ENCODE measurements around the gene SLC15A4.
A peak's percentile ranks its signal among the peaks of the same experiment; 100 is the strongest.

The SLC15A4 gene

DNA sequence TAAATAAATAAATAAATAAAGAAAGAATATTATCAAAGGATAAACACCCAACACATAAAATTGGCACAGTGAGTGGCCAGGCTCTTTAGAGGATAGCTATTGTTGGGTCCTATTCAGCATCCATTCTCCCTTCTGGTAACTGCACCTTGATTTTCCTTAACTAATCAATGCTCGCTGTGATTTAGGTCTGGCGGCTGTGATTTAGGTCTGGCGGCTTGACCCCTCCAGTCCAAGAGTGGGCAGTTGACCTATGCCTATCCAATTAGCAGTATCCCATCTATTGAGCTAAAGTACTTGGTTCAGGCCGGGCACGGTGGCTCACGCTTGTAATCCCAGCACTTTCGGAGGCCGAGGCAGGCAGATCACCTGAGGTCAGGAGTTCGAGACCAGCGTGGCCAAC, 9.7 kb upstream of the SLC15A4 start:
- in situ Hi-C loops (cut with HindIII; ENCODE audit: low pct_unique_long_range_greater_than_20kb, low sequenced_read_pairs): no loop called here
- no peak for TF ChIP-seq JUND (IDR thresholded peaks at IDR 0.05; ENCODE audit: low read depth)
- DNase-seq (ENCODE audit: low read depth in 1 of 2, low spot score in 1 of 2): no peak

GRCh38 chr12:128830505-128830893, 6.7 kb upstream of the SLC15A4 start:
- TF ChIP-seq JUND (IDR thresholded peaks at IDR 0.05; ENCODE audit: low read depth): no peak
- no peak for DNase-seq (ENCODE audit: low read depth in 1 of 2, low spot score in 1 of 2)
- in situ Hi-C loops (cut with HindIII; ENCODE audit: low pct_unique_long_range_greater_than_20kb, low sequenced_read_pairs): no loop called here

GRCh38 chr12:128829861-128830504, 6.2 kb upstream of the SLC15A4 start:
- in situ Hi-C loops (cut with HindIII; ENCODE audit: low pct_unique_long_range_greater_than_20kb, low sequenced_read_pairs): no loop called here

DNA sequence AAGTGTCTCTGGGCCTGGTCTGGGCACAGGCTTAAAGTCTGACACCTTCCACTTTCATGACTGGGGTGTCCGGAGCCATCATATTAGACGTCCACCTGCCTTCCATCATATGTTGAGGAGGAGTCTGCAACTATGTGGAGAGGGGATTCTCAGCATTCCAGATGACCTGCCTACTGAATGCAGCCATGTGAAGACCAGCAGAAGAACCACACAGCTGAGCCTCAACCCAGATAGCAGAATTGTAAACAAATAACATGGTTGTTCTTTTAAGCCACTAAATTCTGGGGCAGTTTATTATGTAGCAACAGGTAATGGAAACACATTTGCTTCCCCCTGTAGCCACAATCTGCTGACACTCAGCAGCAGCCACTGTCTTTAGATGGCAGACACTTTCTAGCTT, 4.0 kb upstream of the SLC15A4 start:
- in situ Hi-C loops (cut with HindIII; ENCODE audit: low pct_unique_long_range_greater_than_20kb, low sequenced_read_pairs): no loop called here

More at GRCh38 chr12:128829861-128830504, 6.2 kb upstream of the SLC15A4 start:
- no peak for TF ChIP-seq JUND (IDR thresholded peaks at IDR 0.05; ENCODE audit: low read depth)
- no peak for DNase-seq (ENCODE audit: low read depth in 1 of 2, low spot score in 1 of 2)

GRCh38 chr12:128825835-128826234, 2.1 kb upstream of the SLC15A4 start:
- TF ChIP-seq JUND (IDR thresholded peaks at IDR 0.05; ENCODE audit: low read depth): no peak
- in situ Hi-C loops (cut with HindIII; ENCODE audit: low pct_unique_long_range_greater_than_20kb, low sequenced_read_pairs): no loop called here
- no peak for DNase-seq (ENCODE audit: low read depth in 1 of 2, low spot score in 1 of 2)

More for the DNA sequence above, 4.0 kb upstream of the SLC15A4 start:
- DNase-seq (ENCODE audit: low read depth in 1 of 2, low spot score in 1 of 2): no peak
- TF ChIP-seq JUND (IDR thresholded peaks at IDR 0.05; ENCODE audit: low read depth): no peak

DNA sequence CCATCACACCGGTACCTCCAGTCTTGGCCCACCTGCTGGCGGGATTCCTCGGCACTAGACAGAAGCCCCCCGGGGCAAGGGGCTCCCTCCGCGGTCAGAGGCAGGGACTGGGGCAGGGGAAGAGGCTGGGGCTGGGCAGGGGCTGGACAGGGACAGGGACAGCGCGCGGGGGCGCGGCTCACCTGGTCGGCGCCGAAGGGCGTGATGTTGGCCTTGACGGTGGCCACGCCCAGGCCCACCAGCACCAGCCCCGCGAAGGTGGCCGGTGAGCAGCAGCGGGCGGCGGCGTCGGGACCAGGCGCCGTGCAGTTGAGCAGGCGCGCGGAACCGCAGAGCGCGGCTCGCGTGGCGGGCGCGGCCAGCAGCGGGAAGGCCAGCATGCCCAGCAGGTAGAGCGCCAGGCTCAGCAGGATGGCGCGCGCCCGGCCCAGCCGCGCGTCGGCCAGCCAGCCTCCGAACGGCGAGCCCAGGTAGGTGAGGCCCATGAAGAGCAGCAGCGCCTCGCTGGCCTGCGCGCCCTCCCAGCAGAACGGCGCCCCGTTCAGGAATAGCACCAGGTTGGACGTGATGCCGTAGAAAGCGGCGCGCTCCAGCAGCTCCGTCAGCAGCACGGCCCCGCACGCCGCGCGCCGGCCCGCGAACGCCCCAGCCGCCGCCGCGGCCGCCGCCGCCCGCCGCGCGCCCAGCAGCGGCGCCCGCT, 392 bp downstream of the SLC15A4 start:
- TF ChIP-seq JUND (IDR thresholded peaks at IDR 0.05; ENCODE audit: low read depth): no peak
- DNase-seq (ENCODE audit: low read depth in 1 of 2, low spot score in 1 of 2): peak; percentile 57 to 64
- in situ Hi-C loops (cut with HindIII; ENCODE audit: low pct_unique_long_range_greater_than_20kb, low sequenced_read_pairs): no loop called here

DNA sequence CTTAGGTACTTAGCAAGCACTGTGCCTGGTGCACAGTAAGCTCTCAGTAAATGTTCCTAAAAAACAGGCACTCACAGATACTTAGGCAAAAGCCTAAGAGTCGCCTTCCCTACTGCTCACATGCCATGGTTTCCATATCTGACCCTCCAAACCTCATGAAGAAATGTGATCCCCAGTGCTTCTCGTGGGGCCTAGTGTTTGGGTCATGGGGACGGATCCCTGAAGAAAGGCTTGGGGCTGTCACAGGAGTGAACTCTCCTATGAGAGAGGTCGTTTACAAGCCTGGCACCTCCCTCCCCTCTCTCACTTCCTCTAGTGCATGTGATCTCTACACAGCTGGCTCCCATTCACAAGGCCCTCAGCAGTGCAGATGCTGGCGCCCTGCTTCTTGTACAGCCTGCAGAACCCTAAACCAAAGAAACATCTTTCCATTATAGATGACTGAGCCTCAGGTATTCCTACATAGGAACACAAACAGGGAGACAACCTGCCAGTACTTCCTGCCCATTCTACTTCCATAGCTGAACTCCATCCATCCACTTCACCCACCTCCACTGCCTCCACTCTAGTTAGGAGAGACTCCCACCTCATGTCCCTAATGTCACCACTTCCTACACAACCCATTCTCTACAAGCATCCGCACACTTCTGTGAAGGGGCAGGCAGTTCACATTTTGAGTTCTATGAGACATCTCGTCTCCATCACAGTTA, 2.9 kb downstream of the SLC15A4 start:
- in situ Hi-C loops (cut with HindIII; ENCODE audit: low pct_unique_long_range_greater_than_20kb, low sequenced_read_pairs): no loop called here
- no peak for TF ChIP-seq JUND (IDR thresholded peaks at IDR 0.05; ENCODE audit: low read depth)
- no peak for DNase-seq (ENCODE audit: low read depth in 1 of 2, low spot score in 1 of 2)

GRCh38 chr12:128820253-128820652, 3.5 kb downstream of the SLC15A4 start:
- no peak for DNase-seq (ENCODE audit: low read depth in 1 of 2, low spot score in 1 of 2)
- TF ChIP-seq JUND (IDR thresholded peaks at IDR 0.05; ENCODE audit: low read depth): no peak
- in situ Hi-C loops (cut with HindIII; ENCODE audit: low pct_unique_long_range_greater_than_20kb, low sequenced_read_pairs): no loop called here

DNA sequence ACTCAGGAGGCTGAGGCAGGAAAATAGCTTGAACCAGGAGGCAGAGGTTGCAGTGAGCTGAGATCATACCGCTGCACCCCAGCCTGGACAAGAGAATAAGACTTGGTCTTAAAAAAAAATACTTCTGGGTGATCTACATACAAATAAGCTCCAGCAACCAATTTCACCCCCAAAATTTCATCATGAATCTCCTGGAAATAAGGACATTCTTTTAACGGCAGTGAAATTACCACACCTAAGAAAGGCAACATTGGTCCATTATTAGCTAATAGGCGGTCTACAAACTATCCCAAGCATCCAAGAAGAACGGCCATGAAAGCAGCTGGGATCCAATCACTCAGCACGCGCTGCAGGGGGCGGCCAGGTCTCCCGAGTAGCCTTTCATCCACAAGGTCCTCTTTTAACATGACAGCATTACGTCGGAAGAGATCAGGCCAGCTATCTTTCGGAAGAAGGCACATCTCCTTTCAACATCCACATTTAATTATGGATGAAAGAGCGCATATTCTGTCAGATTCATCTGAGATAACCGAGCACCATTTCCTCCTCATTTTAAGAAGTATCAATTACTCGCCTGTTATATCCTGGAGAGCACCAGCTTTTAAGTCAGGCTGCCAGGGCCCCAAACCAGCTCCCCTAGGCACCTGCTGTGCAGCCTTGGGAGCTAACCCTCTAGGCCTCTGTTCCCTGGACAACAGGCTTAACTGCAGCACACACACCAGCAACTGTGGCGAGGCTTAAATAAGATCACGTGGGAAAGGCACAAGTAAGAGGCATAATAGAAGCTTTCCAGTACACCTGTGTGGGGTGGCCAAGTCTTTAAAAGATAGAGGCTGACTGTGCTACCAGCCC, 4.2 kb downstream of the SLC15A4 start:
- DNase-seq (ENCODE audit: low read depth in 1 of 2, low spot score in 1 of 2): no peak
- in situ Hi-C loops (cut with HindIII; ENCODE audit: low pct_unique_long_range_greater_than_20kb, low sequenced_read_pairs): no loop called here
- TF ChIP-seq JUND (IDR thresholded peaks at IDR 0.05; ENCODE audit: low read depth): no peak

- in situ Hi-C loops (cut with HindIII; ENCODE audit: low pct_unique_long_range_greater_than_20kb, low sequenced_read_pairs): no loop called here
- no peak for TF ChIP-seq JUND (IDR thresholded peaks at IDR 0.05; ENCODE audit: low read depth)
- DNase-seq (ENCODE audit: low read depth in 1 of 2, low spot score in 1 of 2): no peak
Observed at GRCh38 chr12:128818065-128819022, 5.4 kb downstream of the SLC15A4 start.
